GM21723 (cell line): ENCODE measurements around the gene C4A.
"Not testable (repeated sequence)": the region's sequence is repeated elsewhere in the genome, so short reads cannot be mapped to it uniquely, and the experiment has no call there.

Experiments
- ATAC-seq: cut with Tn5 transposase; IDR thresholded peaks from one replicate; pipeline ENCODE4 v1.9.1; 2021; ENCODE audit warnings: mild to moderate bottlenecking, moderate library complexity; ENCODE audit not compliant: unreplicated experiment

C4A gene

GRCh38 chr6:31978831-31979230 lies 3.0 kb upstream of the C4A start:
- ATAC-seq, result no peak

DNA sequence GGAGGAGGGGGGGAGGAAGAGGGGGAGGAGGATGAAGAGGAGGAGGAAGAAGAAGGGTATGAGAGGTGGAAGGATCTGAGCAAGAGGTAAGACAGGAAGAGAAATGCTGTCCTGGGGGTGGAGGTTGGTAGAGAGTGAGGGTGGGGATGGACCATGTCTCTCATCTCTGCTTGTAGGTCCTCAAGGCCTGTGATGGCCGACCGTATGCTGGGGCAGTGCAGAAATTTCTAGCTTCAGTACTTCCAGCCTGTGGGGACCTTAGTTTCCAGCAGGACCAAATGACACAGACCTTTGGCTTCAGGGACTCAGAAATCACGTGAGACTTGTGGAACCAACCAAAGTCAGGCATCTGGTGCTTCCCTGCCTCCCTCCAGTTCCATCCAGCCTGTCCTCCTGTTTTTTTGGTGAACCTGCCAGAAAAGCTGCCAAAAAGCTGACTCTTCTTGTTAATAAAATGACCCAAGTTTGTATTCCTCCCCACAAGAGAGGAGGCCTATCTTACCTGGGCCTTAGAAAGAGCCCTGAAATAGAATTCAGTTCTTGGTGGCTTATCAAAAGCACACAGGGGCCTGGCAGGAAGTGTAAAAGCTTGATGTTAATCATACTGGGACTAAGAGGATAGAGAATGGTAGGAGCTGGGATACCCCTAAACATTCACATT lies 2.5 kb upstream of the C4A start:
- no peak for ATAC-seq

GRCh38 chr6:31980195-31980876 lies 1.5 kb upstream of the C4A start:
- ATAC-seq, result not testable (repeated sequence)

GRCh38 chr6:31980998-31981397 lies 859 bp upstream of the C4A start:
- not testable (repeated sequence) for ATAC-seq

GRCh38 chr6:31989363-31989762 lies 7.5 kb downstream of the C4A start:
- ATAC-seq, result not testable (repeated sequence)

DNA sequence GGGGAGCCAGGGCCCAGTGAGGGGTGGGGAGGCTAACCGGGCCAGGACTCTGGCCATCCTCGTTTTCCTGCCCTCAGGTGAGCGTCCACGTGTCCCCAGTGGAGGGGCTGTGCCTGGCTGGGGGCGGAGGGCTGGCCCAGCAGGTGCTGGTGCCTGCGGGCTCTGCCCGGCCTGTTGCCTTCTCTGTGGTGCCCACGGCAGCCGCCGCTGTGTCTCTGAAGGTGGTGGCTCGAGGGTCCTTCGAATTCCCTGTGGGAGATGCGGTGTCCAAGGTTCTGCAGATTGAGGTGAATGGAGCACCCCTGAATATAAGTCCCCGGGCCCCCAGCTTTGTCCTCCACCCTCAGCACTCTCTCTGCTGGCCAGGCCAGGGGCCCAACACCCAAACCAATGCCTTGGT lies 12.6 kb downstream of the C4A start:
- not testable (repeated sequence) for ATAC-seq

GRCh38 chr6:31996385-31996784 lies 14.5 kb downstream of the C4A start:
- not testable (repeated sequence) for ATAC-seq

GRCh38 chr6:32002546-32003268 lies 20.9 kb downstream of the C4A start:
- ATAC-seq, result not testable (repeated sequence)

DNA sequence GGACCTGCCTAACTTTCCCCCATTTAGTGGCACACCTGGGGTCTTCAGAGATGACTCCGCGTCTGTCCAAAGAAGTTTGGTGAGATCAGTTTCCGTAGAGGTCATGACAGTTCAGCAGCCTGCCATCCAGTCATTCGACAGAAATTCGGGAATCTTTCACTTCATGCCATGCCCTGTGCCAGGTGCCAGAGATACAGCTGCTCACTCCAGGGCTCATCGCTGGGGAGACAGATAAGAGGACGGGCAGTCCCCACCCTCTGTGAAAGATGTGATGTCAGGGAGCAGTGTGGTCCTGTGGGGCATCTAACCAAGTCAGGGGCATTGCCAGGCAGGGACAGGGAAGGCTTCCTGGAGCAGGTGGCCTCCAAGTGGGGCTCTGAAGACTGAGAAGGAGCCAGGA lies 21.4 kb downstream of the C4A start:
- not testable (repeated sequence) for ATAC-seq

DNA sequence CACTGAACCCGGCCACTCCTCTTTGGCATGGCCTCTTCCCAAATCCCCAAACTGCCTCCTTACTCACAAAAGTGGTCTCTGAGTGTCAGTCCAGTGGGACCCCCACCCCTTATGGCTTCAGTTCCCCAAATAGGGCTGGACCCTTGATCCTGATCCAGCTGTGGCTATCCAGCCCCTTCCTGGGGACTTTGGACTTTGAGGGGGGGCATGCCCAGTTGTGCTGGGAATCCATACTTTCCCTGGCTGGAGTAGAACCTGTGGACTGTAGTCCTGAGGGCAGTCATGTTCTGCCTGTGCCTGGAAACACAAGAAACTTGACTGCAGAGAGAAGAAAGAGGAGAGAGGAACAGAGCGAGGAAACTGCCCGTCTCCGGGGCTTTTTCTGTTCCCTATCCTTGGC lies 22.5 kb downstream of the C4A start:
- not testable (repeated sequence) for ATAC-seq

- ATAC-seq, result not testable (repeated sequence)
These were observed 23.1 kb downstream of the C4A start for GRCh38 chr6:32004864-32005537.

- not testable (repeated sequence) for ATAC-seq
These were observed 23.7 kb downstream of the C4A start for GRCh38 chr6:32005538-32005880.

DNA sequence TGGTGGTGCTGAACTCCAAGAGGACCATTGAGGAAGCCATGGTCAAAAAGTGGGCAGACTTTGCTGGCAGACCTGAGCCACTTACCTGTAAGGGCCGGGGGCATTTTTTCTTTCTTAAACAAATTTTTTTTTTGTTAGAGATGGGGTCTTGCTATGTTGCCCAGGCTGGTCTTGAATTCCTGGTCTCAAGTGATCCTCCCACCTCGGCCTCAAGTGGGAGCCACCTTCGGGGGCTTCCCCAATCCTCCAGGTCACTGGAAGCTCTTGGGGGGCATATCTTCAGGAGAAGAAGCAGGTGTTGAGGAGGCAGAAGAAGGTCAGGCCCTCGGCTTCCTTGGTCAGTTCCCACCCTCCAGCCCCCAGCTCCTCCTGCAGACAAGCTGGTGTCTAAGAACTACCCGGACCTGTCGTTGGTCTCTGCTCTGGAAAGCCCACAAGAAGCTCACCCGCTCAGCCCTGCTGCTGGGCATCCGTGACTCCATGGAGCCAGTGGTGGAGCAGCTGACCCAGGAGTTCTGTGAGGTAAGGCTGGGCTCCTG lies 24.2 kb downstream of the C4A start:
- ATAC-seq, result not testable (repeated sequence)

- ATAC-seq, result not testable (repeated sequence)
These were observed 25.2 kb downstream of the C4A start for GRCh38 chr6:32007086-32007485.

DNA sequence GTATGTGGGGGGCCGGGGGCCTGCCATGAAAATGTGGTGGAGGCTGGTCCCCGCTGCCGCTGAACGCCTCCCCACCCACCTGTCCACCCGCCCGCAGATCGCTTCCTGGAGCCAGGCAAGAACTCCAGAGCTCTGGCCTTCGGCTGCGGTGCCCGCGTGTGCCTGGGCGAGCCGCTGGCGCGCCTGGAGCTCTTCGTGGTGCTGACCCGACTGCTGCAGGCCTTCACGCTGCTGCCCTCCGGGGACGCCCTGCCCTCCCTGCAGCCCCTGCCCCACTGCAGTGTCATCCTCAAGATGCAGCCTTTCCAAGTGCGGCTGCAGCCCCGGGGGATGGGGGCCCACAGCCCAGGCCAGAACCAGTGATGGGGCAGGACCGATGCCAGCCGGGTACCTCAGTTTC lies 26.2 kb downstream of the C4A start:
- not testable (repeated sequence) for ATAC-seq

DNA sequence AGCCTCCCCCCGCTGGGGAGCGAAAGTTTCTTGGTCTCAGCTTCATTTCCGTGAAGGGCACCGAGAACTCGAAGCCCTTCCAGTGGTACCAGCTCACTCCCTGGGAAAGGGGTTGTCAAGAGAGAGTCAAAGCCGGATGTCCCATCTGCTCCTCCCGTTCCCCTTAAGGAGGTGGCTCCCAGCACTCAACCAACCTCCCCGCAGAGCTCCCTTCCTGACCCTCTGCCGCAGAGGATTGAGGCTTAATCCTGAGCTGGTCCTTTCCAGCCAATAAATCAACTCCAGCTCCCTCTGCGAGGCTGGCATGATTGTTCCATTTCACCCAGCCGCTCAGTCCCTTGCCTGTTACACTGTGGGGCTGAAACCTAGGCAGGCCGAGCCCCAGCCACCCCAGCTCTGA lies 26.8 kb downstream of the C4A start:
- not testable (repeated sequence) for ATAC-seq

DNA sequence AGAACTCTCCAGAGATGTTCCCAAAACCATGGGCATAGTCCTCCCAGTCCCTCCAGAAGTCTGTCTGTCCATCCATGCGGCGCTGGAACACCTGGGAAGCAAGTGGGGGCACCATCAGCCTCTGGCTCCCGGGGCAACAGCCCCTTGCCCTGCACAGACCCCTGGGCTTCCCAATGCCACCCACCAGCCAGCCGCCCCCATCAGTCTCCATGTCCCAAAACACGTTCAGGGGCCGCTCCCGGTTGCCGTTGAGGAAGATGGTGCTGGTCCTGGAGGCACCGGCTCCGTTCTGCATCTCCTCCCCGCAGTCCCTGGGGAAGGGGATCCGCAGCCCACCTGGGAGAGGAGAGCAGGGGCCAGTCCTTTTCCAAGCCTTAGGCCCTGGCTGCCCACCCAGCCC lies 27.7 kb downstream of the C4A start:
- ATAC-seq, result not testable (repeated sequence)

DNA sequence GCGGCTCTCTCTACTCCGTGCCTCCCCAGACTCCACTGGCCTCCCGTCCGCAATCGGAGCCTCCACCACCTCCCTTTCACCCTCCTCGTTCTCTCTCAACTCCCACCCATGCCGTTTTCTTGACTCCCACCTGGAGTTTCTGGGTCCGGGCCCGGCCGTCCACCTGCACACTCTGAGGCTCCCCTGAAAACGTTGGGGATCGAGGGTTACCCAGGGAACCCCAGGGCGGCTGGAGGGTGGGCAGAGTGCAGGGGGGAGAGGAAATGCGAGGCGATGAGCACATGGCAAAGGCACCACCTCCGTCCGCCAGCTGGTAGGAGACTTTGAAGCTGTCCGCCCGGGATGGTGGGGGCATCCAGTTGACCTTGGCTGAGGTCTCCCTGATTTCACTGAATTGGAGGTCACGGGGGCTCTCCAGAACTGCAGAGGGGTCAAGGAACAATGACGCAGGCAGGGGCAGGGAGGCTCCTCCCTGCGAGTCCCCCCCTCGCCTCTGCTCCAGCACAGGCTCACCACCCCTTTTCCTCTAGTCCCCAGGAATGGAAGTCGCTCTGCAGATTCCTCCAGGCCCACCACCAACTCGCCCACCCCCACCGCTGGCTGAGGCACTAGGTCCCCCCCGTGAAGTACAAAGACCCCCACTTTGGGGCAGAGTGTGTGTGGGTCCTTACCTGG lies 29.1 kb downstream of the C4A start:
- not testable (repeated sequence) for ATAC-seq

GRCh38 chr6:32012941-32013617 lies 31.2 kb downstream of the C4A start:
- not testable (repeated sequence) for ATAC-seq

- not testable (repeated sequence) for ATAC-seq
These were observed 31.9 kb downstream of the C4A start for GRCh38 chr6:32013738-32014137.
